Renal pelvis (tissue), 12 donors: ENCODE measurements around the gene SMIM10L2A. TPM values are rescaled to one million over a fixed set of nuclear protein-coding genes. Genes with fewer than 3 reads are reported as not detected.
"Not testable (repeated sequence)": the region's sequence is repeated elsewhere in the genome, so short reads cannot be mapped to it uniquely, and the experiment has no call there.

Experiments
- DNase-seq: peaks from one replicate; pipeline ENCODE4 v3.0.0-alpha.2; 2013
- long read RNA-seq, 16 experiments: transcript quantifications; one replicate each; lab custom pipeline, GENCODE V29; 2026
- polyA plus RNA-seq, 3 donors: library from polyadenylated mRNA; unstranded; fragments of 120-200 nt; gene quantifications; one replicate each; pipeline ENCODE4 v1.2.1, GENCODE V29; 2013; ENCODE audit not compliant: insufficient read length in 3 of 3

The SMIM10L2A gene
- 10 to 100 TPM; 11.3 to 12.8 (median 11.7) TPM for polyA plus RNA-seq
- long read RNA-seq, donor 1, full-length matches to known transcripts: 5 of 5 reads
- long read RNA-seq, donor 1, partial matches to known transcripts: 0 of 5 reads
- long read RNA-seq, donor 1, other reads (novel, unspliced or antisense): 0 of 5 reads
- long read RNA-seq, donor 2, full-length matches to known transcripts: 3 of 3 reads
- long read RNA-seq, donor 2, partial matches to known transcripts: 0 of 3 reads
- long read RNA-seq, donor 2, other reads (novel, unspliced or antisense): 0 of 3 reads
- long read RNA-seq, donor 3, full-length matches to known transcripts: 4 of 4 reads
- long read RNA-seq, donor 3, partial matches to known transcripts: 0 of 4 reads
- long read RNA-seq, donor 3, other reads (novel, unspliced or antisense): 0 of 4 reads
- long read RNA-seq, donor 4, full-length matches to known transcripts: 4 of 4 reads
- long read RNA-seq, donor 4, partial matches to known transcripts: 0 of 4 reads
- long read RNA-seq, donor 4, other reads (novel, unspliced or antisense): 0 of 4 reads
- long read RNA-seq, donor 5, full-length matches to known transcripts: 1 of 1 reads
- long read RNA-seq, donor 5, partial matches to known transcripts: 0 of 1 reads
- long read RNA-seq, donor 5, other reads (novel, unspliced or antisense): 0 of 1 reads
- long read RNA-seq, donor 6, full-length matches to known transcripts: 5 of 14 reads
- long read RNA-seq, donor 6, partial matches to known transcripts: 9 of 14 reads
- long read RNA-seq, donor 6, other reads (novel, unspliced or antisense): 0 of 14 reads
- long read RNA-seq, donor 7, full-length matches to known transcripts: 6 of 6 reads
- long read RNA-seq, donor 7, partial matches to known transcripts: 0 of 6 reads
- long read RNA-seq, donor 7, other reads (novel, unspliced or antisense): 0 of 6 reads
- long read RNA-seq, donor 8, full-length matches to known transcripts: 1 of 1 reads
- long read RNA-seq, donor 8, partial matches to known transcripts: 0 of 1 reads
- long read RNA-seq, donor 8, other reads (novel, unspliced or antisense): 0 of 1 reads
- long read RNA-seq, donor 9, full-length matches to known transcripts: 2 of 2 reads
- long read RNA-seq, donor 9, partial matches to known transcripts: 0 of 2 reads
- long read RNA-seq, donor 9, other reads (novel, unspliced or antisense): 0 of 2 reads
- long read RNA-seq, donor 10, full-length matches to known transcripts: 4 of 16 reads
- long read RNA-seq, donor 10, partial matches to known transcripts: 12 of 16 reads
- long read RNA-seq, donor 10, other reads (novel, unspliced or antisense): 0 of 16 reads
- long read RNA-seq, donor 11, full-length matches to known transcripts: 1 of 1 reads
- long read RNA-seq, donor 11, partial matches to known transcripts: 0 of 1 reads
- long read RNA-seq, donor 11, other reads (novel, unspliced or antisense): 0 of 1 reads
- long read RNA-seq, donor 12, full-length matches to known transcripts: 7 of 7 reads
- long read RNA-seq, donor 12, partial matches to known transcripts: 0 of 7 reads
- long read RNA-seq, donor 12, other reads (novel, unspliced or antisense): 0 of 7 reads
- long read RNA-seq, donor 13, full-length matches to known transcripts: 1 of 1 reads
- long read RNA-seq, donor 13, partial matches to known transcripts: 0 of 1 reads
- long read RNA-seq, donor 13, other reads (novel, unspliced or antisense): 0 of 1 reads
- long read RNA-seq, donor 14, full-length matches to known transcripts: 7 of 7 reads
- long read RNA-seq, donor 14, partial matches to known transcripts: 0 of 7 reads
- long read RNA-seq, donor 14, other reads (novel, unspliced or antisense): 0 of 7 reads
- long read RNA-seq, donor 15, full-length matches to known transcripts: 3 of 3 reads
- long read RNA-seq, donor 15, partial matches to known transcripts: 0 of 3 reads
- long read RNA-seq, donor 15, other reads (novel, unspliced or antisense): 0 of 3 reads
- long read RNA-seq, donor 16, full-length matches to known transcripts: 2 of 2 reads
- long read RNA-seq, donor 16, partial matches to known transcripts: 0 of 2 reads
- long read RNA-seq, donor 16, other reads (novel, unspliced or antisense): 0 of 2 reads

DNA sequence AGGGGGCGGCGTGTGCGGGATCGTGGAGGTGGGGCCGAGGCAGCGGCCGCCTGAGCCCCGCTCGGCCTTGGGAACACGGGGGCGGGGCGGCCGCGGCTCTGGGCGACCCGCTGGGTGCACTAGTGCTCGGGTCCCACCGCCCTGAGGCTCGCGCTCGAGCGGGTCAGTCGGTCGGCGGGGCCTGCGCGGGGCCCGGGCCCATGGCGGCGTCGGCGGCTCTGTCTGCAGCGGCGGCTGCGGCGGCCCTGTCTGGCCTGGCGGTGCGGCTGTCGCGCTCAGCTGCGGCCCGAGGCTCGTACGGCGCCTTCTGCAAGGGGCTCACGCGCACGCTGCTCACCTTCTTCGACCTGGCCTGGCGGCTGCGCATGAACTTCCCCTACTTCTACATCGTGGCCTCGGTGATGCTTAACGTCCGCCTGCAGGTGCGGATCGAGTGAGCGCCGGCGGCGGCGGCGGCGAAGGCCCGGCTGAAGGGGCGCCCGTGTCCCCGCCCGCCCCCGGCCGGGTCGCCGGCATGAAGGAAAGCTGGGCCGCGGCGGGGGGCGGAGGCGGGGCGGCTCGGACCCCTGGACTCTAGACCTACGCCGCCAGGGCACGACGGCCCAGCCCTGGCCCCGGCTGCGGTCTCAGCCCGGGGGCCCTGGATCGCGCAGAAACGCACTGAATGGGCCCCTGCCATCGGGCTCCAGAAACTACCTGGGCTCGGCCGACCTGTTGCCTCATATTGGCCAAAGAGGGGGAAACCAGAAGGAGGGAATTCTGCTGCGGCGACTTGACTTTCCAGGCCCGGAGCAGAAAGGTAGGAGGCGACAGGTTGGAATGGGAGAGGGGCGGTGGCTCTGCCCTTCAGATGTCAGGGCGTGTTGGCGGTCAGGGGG lies at the start of gene SMIM10L2A:
Gene SMIM10L2A (plus strand): TSS at position 13 of the 878 bp plus-strand sequence. CDS start 188 bp downstream, at position 201.
- no peak for DNase-seq

DNA sequence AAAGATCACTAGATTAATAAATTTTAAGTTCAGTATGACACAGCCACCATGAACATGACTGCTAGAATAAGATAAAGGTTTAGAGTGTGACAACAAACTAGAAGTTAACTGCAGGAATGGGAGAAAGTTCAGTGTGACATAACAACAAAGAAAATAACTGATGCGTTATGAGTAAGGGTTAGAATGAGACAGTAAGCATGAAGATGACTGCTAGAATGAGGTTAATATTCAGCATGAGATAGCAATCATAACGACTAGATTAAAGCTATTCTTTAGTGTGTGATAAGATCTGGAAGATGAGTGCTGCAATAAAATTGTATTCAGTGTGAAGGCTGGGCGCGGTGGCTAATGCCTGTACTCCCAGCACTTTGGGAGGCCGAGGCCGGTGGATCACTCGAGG lies 48.4 kb upstream of the SMIM10L2A start:
- no peak for DNase-seq

DNA sequence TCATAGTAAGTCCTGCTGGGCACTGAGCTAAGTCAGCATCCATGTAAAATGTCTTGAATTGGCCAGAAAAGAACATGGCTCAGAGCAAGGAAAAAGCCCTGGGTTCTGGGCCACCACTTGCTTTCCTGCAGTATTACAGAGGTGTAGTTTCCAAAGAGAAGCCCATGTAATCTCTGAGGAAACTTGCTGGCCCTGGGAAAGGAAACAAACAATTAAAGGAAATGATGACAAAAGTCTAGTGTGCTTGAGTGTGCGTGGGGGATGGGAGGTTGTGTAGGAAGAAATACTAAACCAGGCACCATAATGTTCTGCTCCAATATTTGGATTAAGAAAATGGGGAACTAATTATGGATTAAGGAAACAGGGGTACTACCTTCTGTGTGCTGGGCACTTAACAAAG lies 39.5 kb upstream of the SMIM10L2A start:
- no peak for DNase-seq

DNA sequence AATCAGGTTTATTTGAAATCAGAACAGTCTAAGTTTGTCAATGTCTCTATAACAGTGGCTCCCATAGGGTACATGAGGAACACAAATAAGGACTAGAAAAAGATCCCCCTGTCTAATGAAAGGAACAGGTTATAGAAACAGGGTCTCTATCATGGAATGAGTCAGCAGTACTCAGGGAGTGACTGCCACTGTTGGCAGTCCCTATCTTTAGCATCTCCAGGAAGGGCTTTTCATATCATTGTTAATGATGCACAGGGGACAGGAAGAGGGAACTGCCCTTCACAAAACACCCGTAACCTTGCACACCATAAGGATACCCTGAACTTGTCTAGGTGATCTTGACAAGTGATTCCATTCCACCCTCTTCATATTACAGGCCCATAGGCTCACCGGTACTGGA lies 38.5 kb upstream of the SMIM10L2A start:
- DNase-seq: no peak

DNA sequence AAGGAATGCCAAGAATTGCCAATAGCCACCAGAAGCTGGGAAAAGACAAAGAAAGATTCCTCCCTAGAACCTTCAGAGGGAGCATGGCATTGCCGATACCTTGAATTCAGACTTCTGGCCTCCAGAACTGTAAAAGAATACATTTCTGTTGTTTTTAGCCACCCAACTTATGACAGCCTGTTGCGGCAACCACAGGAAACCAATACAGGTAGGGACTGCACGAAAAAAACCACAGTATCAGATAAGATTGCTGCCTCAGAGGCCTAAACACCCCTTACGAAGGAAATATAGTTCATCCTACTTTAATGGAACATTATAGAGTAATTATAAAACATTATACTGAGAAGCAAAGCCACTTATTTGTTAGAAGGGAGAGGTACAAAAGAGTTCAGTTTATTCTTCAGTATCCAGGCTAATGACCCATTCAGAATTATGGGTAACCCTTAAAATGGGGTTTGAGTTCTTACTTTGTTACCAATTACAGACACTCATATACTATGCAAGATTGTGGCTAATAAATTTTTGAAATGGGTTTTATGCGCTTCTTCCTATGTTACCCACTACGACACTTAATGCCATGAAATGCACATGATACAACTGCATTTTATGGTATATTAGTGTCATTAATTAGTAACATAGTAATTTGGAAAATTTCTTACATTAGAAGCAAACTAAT lies 37.4 kb upstream of the SMIM10L2A start:
- DNase-seq: no peak

DNA sequence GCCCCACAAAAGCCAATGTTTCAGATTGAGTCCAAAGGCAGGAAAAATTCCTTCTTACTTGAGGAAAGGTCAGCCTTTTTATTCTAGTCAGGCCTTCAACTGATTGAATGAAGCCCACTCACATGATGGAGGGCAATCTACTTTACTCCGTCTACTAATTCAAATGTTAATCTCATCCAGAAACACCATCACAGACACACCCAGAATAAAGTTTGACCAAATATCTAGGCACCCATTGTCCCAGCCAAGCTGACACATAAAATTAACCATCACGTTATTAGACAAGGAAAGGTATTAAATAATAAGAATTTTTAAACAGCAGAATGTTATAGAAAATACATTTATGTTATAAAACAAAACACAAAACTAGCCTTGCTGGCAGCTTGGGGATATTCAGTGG lies 32.9 kb upstream of the SMIM10L2A start:
- DNase-seq: no peak

DNA sequence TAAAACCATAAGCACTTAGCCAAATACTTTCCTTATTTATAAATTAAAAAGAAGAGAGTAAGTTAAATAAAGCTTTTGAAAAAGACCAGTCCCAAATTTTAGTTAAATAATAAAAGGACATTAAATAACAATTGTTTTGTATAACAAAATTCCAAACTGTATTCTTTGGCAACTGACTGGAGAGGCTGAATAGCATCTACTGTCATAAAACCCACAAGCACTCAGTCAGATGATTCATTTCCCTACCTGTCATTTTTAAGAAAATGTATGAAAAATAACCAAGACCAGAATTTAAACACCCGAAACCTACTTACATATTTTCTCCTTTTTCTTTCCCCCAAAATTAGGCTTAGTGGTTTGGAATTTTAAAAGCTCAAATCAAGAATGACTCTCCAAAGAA lies 32.5 kb upstream of the SMIM10L2A start:
- no peak for DNase-seq

DNA sequence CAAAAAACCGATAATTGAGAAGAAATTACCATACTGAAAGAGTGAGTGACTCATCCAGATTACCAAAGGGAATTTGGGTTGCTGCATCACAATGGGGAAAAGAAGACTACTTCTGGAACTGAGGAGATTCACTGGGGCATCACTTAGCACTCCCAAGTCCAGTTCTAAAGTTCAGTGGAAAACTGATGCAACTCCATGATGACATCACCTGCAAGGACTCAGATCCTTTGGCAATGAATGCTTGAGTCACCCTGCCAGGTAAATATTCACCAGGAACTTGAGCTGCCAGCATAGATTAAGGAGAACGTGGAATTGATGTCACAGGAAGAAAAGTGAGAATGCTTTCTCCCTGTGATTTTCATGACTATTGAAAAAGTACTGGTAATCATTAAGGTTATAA lies 32.0 kb upstream of the SMIM10L2A start:
- DNase-seq: no peak

DNA sequence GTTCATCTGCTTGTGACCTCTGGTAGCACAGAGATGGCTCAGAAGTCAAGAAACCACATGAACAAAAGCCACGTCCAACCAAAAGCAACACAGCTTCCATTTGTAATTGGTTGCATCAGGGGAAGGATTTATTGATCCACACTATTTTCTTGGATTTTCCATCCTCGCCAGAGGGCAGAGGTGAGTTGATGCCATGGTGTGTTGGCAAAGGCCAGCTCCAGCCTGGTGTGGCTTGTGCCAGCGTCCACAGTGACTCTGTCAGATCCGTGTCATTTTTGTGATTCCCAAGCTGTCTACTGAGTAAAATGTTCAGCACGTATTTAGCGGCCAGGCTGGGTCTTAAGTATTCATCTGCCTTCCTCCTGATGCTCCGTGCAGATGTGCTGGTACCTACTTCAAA lies 30.0 kb upstream of the SMIM10L2A start:
- DNase-seq: no peak

DNA sequence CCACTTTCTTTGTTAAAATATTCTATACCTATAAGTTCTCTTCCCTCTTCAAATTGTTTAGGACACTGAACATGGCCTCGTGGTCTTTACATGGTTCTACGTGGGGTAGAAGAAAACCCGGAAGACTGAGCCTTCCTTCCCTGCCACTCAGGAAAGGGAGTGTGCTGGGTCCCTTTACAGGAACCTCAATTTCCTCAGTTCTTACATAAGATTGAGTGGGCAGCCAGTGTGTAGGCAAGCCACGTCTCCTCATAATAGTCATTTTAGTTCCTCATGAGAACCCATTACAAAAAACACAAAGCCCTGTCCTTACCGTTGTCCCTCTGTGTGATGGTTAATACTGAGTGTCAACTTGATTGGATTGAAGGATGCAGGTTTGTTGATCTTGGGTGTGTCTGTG lies 28.7 kb upstream of the SMIM10L2A start:
- no peak for DNase-seq

DNA sequence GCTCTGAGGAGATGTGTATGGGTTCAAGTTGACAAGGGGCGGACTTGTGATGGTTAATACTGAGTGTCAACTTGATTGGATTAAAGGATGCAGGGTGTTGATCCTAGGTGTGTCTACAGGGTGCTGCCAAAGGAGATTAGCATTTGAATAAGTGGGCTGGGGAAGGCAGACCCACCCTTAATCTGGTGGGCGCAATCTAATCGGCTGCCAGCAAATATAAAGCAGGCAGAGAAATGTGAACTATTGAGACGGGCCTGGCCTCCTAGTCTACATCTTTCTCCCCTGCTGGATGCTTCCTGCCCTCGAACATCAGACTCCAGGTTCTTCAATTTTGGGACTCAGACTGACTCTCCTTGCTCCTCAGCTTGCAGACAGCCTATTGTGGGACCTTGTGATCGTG lies 26.7 kb upstream of the SMIM10L2A start:
- DNase-seq: no peak

DNA sequence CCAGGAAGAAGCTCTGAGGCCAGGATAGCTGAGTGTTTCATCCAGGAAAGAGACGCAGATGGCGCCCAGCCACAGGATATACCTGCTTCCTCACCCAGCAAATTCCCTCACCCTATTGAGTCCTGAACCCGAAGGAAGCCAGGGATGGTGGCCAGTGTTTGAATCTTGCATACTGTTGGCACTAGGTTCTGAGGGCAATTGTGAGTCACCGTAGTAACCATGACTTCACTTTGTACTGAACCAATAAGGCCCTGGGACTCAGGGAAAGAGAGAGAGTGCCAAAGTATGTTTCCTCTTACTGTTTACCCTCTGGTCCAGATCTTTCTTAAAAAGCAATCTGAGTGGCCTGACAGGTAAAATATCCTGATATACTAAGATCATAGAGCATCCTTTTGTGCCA lies 25.6 kb upstream of the SMIM10L2A start:
- no peak for DNase-seq

DNA sequence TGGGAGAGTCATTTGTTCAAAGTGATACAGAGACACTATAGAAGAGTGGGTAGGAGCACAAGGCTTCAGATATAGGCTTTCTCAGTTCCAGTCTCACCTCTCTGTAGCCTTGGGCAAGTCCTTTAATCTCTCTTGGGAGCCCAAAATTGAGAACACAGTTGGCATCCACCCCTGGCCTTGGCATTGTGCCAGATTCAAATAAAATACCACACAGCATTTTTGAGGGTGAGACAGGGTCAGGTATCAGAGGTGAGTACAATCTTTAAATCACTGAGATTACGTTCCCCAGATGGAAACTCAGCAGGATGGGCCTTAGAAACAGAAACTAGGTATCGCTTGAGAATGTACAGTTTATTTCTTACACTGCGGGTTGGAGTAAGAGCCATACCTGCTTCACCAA lies 25.2 kb upstream of the SMIM10L2A start:
- DNase-seq: no peak

DNA sequence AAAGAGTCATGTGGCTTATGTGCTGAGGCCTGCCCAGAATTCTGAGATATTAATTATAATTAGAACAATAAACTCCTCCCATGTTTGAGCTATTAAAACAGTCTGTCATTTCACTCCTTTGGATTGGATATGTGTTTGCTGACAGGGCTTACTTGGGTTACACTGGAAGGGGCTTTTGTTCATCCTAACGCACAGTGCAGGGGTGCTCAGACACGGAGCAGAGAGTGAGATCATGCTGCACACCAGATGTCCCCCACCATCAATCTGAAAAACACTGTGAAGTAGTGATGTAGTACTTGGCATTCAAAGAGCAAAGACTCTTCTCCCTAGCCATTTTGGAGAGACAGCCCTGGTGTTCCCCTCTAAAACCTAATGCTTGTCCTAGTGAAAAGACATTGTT lies 24.1 kb upstream of the SMIM10L2A start:
- no peak for DNase-seq

DNA sequence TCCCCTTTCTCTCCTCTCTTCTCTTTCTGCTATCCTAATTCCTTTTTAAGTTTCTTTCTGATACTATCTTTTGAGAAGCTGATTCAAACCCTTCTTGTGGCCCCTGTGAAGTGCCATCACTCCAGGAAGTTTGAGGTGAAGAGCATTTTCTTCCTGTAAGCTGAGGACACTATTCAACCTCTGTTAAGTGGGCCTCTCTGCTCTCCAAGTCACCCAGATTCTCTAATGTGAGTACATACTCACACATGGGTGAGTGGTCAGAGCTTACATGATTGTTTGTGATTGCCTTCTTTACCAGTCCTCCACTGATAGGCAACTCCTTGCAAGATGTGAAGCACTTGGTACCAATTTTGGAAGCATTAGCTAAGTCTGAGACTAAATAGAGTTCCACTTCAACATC lies 18.4 kb upstream of the SMIM10L2A start:
- DNase-seq: no peak

DNA sequence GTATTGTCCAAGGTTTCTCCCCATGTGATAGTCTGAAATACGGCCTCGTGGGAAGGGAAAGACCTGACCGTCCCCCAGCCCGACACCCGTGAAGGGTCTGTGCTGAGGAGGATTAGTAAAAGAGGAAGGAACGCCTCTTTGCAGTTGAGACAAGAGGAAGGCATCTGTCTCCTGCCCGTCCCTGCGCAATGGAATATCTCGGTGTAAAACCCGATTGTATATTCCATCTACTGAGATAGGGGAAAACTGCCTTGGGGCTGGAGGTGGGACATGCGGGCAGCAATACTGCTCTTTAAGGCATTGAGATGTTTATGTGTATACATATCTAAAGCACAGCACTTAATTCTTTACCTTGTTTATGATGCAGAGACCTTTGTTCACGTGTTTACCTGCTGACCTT lies 15.3 kb upstream of the SMIM10L2A start:
- not testable (repeated sequence) for DNase-seq

DNA sequence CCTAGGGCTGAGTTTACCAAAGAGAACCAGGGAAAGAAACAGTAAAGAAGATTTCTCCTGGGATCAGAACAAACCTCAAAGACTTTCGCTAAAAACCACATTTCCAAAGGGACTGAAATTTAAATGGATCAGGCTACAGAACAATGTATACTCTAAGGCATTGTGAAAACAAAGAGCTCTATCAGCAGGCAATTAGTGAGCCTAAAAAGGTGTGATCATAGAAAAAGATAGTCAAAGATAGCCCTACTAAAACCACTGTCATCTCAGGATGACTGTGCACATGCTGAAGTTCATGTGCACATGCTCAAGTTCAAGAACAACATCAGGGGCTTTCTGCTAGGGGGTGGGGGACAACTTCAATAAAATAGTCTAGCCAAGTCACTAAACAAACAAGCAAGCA lies 12.9 kb upstream of the SMIM10L2A start:
- DNase-seq: no peak

DNA sequence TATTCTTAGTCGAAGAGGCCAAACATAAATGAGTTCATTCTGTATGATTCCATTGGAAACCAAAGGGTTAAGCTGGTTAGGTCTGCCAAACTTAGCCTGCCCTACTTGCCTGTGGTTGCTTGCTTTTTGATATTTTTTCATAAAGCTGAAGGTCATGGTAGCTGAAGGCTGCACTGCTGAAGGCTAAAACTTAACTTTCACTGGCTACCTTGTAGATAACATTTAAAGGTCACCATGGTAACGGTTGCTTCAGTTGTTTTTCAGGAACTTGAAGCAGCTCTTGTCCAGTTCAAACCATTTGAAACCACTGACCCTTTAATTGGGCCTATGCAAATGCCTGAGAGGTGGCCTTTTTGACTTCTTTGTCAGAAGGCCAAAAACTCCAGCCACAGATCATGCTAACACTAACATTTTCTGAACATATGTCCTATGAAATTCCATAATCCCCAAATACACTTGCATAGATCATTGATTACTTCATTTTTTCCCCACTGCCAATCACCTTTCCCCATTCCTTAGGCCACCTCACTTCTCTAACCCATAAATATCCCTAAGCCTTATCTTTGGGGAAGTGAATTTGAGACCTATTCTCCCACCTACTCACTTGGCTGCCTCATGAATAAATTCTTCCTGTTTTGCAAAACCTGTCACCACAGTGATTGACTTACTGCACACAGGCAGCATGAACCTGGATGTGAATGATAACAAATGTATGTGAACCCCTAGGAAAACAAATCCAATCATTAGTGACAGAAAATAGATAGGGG lies 10.7 kb upstream of the SMIM10L2A start:
- DNase-seq: no peak
